Measurements from ENCODE around the gene HIPK3.

GRCh38 chr11:33347490-33348125 is 90.4 kb downstream of the HIPK3 start:
- no peak for TF ChIP-seq CTCF (conservative IDR thresholded peaks at IDR 0.05; ENCODE audit: low read length)
- no peak for TF ChIP-seq EZH2phosphoT487 (IDR thresholded peaks at IDR 0.05; ENCODE audit: borderline replicate concordance)

Data from Loucy (cell line).